GM21381 (cell line): ENCODE results near the gene WDR70.
"Not testable (repeated sequence)": the region's sequence is repeated elsewhere in the genome, so short reads cannot be mapped to it uniquely, and the experiment has no call there.

ENCODE experiments used
- ATAC-seq: cut with Tn5 transposase; IDR thresholded peaks from one replicate; pipeline ENCODE4 v1.9.1; 2021; ENCODE audit warnings: mild to moderate bottlenecking, moderate library complexity; ENCODE audit not compliant: unreplicated experiment

Gene WDR70

GRCh38 chr5:37672118-37672588 lies 293.0 kb downstream of the WDR70 start:
- not testable (repeated sequence) for ATAC-seq

GRCh38 chr5:37674361-37674760 lies 295.2 kb downstream of the WDR70 start:
- not testable (repeated sequence) for ATAC-seq

- ATAC-seq = not testable (repeated sequence)
These were observed 300.2 kb downstream of the WDR70 start for GRCh38 chr5:37679326-37679725.

DNA sequence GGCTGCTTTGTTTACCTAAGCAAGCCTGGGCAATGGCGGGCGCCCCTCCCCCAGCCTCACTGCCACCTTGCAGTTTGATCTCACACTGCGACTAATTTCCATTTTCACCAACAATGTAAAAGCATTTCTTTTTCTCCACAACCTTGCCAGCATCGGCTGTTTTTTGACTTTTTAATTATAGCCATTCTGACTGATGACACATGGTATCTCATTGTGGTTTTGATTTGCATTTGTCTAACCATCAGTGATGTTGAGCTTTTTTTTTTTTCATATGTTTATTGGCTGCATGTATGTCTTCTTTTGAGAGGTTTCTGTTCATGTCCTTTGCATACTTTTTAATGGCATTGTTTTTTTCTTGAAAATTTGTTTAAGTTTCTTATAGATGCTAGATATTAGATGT lies 300.8 kb downstream of the WDR70 start:
- ATAC-seq = not testable (repeated sequence)

- no peak for ATAC-seq
These were observed 304.0 kb downstream of the WDR70 start for GRCh38 chr5:37683072-37683471.

DNA sequence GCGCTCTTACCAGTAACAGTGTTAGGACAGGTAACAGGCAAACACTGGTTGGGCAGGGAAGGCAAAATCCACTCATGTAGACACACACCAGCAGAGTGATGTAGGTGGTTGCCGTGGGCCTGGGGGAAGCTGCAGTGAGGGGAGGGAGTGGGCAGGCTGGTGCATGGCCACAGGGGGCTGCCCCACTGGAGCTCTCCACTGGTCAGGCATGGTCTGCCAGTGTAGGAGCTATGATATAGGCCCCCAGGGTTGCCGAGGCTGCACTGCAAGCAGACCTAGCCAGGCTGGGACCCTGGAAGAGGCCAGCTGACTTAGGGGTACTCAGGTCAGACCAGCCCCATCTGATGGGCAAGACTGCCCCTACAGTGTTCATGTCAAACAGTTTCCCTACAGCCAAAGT lies 306.1 kb downstream of the WDR70 start:
- ATAC-seq = no peak

GRCh38 chr5:37685816-37686215 lies 306.7 kb downstream of the WDR70 start:
- no peak for ATAC-seq

- ATAC-seq = not testable (repeated sequence)
These were observed 309.8 kb downstream of the WDR70 start for GRCh38 chr5:37688925-37689324.

DNA sequence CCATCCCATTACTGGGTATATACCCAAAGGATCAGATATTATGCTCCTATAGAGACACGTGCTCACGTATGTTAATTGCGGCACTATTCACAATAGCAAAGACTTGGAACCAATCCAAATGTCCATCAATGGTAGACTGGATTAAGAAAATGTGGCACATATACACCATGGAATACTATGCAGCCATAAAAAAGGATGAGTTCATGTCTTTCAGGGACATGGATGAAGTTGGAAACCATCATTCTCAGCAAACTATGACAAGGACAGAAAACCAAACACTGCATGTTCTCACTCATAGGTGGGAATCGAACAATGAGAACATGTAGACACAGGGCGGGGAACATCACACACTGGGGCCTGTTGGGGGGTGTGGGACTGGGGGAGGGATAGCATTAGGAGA lies 315.2 kb downstream of the WDR70 start:
- not testable (repeated sequence) for ATAC-seq

GRCh38 chr5:37694867-37695266 lies 315.7 kb downstream of the WDR70 start:
- no peak for ATAC-seq

DNA sequence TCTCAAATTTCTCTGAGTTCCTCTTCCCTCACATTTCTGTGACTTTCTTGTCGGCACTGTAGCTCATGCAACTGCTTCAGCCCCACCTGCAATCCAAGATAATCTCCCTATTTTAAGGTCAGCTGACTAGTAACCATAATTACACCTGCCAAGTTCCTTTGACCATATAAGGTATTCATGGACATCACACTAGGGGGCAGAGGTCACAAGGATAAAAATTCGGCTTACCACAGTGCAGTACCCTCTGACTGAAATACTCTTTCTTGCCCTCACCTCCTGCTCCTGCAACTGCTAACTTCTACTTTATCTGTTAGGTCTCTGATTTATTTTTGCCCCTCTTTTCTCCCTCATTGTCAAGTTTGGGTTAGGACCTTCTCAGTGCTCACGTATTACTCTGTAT lies 316.5 kb downstream of the WDR70 start:
- no peak for ATAC-seq

DNA sequence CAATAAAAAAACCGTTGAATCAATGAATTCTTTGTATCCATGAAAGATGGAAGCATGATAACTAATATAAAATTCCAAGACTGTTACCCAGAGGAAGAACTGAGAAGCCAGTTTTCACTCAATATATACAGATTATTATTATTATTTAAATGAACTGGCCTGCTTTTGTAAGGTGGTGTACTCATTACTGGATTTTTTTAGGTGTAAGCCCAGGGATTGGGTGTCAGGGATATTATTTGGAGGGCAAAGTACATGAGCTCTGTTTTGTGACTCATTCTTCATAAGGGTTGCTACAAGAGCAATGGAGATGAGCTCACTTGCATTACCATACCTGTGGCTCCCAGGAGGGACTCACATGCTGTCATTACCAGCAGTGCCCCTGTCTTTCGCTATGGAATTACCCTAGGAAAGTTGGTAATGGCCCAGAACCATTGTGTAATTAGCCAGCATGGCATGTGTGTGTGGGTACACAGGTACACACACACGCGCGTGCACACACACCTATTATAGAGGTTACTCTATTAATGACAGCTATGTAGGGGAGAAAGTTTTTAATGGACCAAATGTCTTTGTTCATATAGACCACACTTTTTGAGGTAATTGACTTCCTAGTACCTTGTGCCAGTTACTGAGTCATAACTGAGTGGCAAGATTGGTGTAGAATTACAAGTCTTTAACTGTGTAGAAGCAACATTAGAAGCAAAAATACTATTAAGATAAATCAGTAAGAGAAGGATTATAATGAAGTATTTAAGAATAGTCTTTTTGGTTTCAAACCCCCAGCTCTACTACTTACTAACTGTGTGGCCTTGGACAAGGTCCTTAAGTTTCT lies 317.3 kb downstream of the WDR70 start:
- ATAC-seq = no peak

- no peak for ATAC-seq
These were observed 322.8 kb downstream of the WDR70 start for GRCh38 chr5:37701868-37702267.

- ATAC-seq = no peak
These were observed 324.7 kb downstream of the WDR70 start for GRCh38 chr5:37703841-37704241.

DNA sequence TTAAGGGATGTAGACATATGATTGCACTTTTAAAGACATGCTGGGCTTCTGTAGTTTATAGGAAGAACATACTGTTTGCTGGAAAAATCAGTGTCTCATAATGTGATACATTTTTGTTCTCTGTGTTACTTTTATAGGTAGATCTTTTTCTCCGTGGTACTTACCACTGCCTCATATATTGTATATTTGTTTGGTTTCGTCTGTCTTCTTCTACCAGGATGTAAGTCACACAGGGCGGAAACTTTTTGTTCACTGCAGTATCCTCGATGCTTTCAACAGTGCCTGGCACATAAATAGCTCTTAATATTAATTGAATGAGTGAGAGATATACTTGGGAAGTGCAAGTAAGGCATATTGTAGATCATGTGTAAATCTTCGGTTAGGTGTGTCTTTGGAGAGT lies 325.3 kb downstream of the WDR70 start:
- no peak for ATAC-seq

- ATAC-seq = no peak
These were observed 329.9 kb downstream of the WDR70 start for GRCh38 chr5:37709020-37709419.

DNA sequence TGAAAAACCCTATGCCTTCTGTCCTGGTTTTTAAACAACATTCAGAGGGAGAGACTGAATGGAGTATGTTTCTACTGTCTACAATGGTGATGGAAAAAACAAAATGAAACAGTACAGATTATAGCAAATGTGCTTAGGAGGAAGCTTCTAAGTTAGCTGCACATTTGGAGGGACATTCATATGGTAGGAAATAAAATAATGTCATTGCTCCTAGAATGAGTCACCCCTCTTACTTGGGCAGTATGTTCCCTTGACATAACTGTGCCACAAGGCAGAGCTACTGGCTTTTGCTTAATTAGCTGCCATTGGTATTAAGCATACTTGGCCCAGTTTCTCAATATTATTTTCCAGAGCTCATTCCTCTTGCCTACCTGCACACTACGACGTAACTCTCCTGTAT lies 331.8 kb downstream of the WDR70 start:
- no peak for ATAC-seq

GRCh38 chr5:37712750-37713149 lies 333.6 kb downstream of the WDR70 start:
- no peak for ATAC-seq

GRCh38 chr5:37714756-37715155 lies 335.6 kb downstream of the WDR70 start:
- ATAC-seq = no peak

DNA sequence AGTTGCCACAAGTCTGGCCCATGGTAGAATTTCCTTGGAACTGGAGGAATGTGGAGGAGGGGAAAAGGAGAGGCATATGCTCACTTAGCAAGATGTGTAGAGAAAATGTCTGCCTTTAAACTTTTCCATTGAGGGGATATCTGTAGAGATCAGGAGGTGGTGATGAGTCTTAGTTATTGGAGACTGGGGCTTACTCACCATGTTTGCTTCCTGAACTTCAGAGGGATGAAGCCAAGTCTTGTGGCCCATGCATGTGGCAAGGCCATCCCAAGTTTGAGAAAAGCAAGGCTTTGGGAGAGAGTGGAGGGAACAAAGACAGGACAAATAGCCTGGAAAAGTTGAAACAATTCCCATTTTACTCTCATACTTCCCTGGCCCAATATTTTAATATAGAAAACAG lies 336.2 kb downstream of the WDR70 start:
- ATAC-seq = no peak

GRCh38 chr5:37715992-37716391 lies 336.9 kb downstream of the WDR70 start:
- ATAC-seq = no peak

GRCh38 chr5:37716405-37716804 lies 337.3 kb downstream of the WDR70 start:
- ATAC-seq = no peak

DNA sequence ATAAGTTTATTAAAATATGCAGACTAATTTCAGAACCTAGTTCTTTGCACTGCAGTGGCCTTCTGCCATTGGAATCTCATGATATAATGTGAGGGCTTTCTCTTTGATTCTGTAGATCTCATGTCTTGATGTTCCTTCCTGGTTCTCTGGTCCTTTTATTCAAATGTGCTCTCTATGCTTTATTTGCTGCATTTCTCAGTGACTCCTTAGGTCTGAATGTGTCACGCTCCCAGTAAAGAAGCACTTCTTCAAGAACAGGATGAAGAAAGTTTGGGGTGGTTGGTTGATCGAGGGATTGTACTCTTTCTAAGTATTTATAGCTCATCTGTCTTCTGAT lies 338.1 kb downstream of the WDR70 start:
- ATAC-seq = no peak
